Neural progenitor cell (in vitro differentiated cells): ENCODE data around the gene SLC5A8. TPM values are rescaled to one million over a fixed set of nuclear protein-coding genes. Genes with fewer than 3 reads are reported as not detected.

Experiments used
- DNase-seq: peaks from one replicate; pipeline ENCODE4 v3.0.0-alpha.2; 2016; ENCODE audit warnings: low spot score
- H2AFZ ChIP-seq: fragments of 200-600 bp; sonication (generic); replicated peaks from 2 replicates; pipeline ENCODE4 v1.6.1; 2016; ENCODE audit warnings: antibody characterized with exemption
- H3F3A ChIP-seq: fragments of 200-600 bp; sonication (generic); 2 replicates; pipeline ENCODE4 v1.6.1; 2016; ENCODE audit warnings: antibody characterized with exemption, low read depth
- H3K27ac ChIP-seq: fragments of 200-600 bp; sonication (generic); 2 replicates; pipeline ENCODE4 v1.5.1; 2016; ENCODE audit warnings: mild to moderate bottlenecking
- H3K27me3 ChIP-seq: fragments of 200-600 bp; sonication (generic); 2 replicates; pipeline ENCODE4 v1.6.1; 2016; ENCODE audit warnings: mild to moderate bottlenecking, moderate library complexity
- H3K36me3 ChIP-seq: fragments of 200-600 bp; sonication (generic); 2 replicates; pipeline ENCODE4 v1.5.1; 2016
- H3K4me1 ChIP-seq: fragments of 200-600 bp; sonication (generic); 2 replicates; pipeline ENCODE4 v1.6.1; 2016; ENCODE audit warnings: mixed run types
- H3K4me2 ChIP-seq: fragments of 200-600 bp; sonication (generic); 2 replicates; pipeline ENCODE4 v1.6.1; 2016
- H3K4me3 ChIP-seq: fragments of 200-600 bp; sonication (generic); 2 replicates; pipeline ENCODE4 v1.5.1; 2016
- H3K79me2 ChIP-seq: fragments of 200-600 bp; sonication (generic); 2 replicates; pipeline ENCODE4 v1.6.1; 2016; ENCODE audit warnings: low read depth
- H3K9ac ChIP-seq: fragments of 200-600 bp; sonication (generic); 2 replicates; pipeline ENCODE4 v1.6.1; 2016
- H3K9me3 ChIP-seq: fragments of 200-600 bp; sonication (generic); 2 replicates; pipeline ENCODE4 v1.5.1; 2016; ENCODE audit warnings: low read depth
- H4K20me1 ChIP-seq: fragments of 200-600 bp; sonication (generic); 2 replicates; pipeline ENCODE4 v1.6.1; 2016; ENCODE audit warnings: low read depth
- H3K27ac Mint-ChIP-seq: 3 replicates; pipeline ENCODE4 v1.8.0; 2021; ENCODE audit warnings: mixed read lengths
- H3K27me3 Mint-ChIP-seq: 2 replicates; pipeline ENCODE4 v1.8.0; 2022; ENCODE audit warnings: low read depth, mild to moderate bottlenecking, inconsistent platforms, moderate library complexity, mixed read lengths; ENCODE audit not compliant: insufficient read depth
- H3K36me3 Mint-ChIP-seq: 3 replicates; pipeline ENCODE4 v1.8.0; 2021; ENCODE audit warnings: mixed read lengths
- H3K4me1 Mint-ChIP-seq: 3 replicates; pipeline ENCODE4 v1.8.0; 2021; ENCODE audit warnings: mixed read lengths
- H3K4me3 Mint-ChIP-seq: 3 replicates; pipeline ENCODE4 v1.8.0; 2021; ENCODE audit warnings: mild to moderate bottlenecking, moderate library complexity, mixed read lengths
- H3K9me3 Mint-ChIP-seq: 3 replicates; pipeline ENCODE4 v1.8.0; 2020; ENCODE audit warnings: mixed read lengths
- EZH2 ChIP-seq: fragments of 200-600 bp; sonication (generic); IDR thresholded peaks from 2 replicates; pipeline ENCODE4 v1.6.1; 2017; ENCODE audit warnings: antibody characterized with exemption, mild to moderate bottlenecking, moderate library complexity
- EZH2phosphoT487 ChIP-seq: fragments of 200-600 bp; sonication (generic); IDR thresholded peaks from 2 replicates; pipeline ENCODE4 v1.6.1; 2017; ENCODE audit warnings: antibody characterized with exemption
- total RNA-seq: library from RNA; depleted of rRNA; stranded (reverse); fragments of >200 nt; gene quantifications from 2 replicates; pipeline ENCODE4 v1.2.3, GENCODE V29; 2015; ENCODE audit warnings: low replicate concordance
- TF ChIP-seq, protein P1 (sequence below): fragments of 200-600 bp; sonication (generic); IDR thresholded peaks from 2 replicates; pipeline ENCODE4 v1.5.1; 2017; ENCODE audit warnings: antibody characterized with exemption, mild to moderate bottlenecking

Gene SLC5A8
- total RNA-seq, 1 donor from 2014 or later, result not detected

DNA sequence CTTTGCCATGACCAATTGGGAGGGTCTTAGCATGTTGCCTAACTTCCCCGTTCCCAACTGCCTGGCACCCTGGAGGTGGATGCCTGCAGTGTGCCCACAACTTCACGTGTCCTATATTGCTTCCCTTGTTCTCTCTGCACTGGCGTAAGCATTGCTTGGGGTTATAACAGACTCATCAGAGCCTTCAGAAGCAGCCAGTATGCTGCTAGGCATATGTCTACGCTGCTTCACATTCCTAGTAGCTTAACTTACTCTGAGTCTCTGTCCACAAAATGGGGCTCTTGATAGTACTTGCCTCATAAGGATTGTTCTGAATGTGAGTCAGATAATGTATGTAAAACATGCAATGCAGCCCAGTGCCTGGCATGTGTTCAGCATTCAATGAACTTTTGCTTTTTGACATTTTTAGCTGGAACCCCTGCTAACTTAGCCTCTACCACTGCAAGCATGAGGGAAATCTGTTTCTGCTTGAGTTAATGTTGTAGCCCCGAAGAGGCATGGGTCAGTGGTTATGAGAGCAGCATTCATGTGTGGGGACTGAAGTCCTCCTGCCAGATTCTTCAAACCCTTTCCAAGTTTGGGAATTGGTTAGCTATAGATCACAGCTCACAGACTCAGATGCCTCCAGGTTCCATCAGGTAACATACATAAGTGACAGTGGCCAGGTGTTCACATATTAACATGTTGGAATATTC, 2.8 kb downstream of the SLC5A8 start:
- peaks cover 4% of the 10 kb centered on the region for H3K4me1 ChIP-seq
- peaks cover 2% of the 10 kb centered on the region for H3K27me3 Mint-ChIP-seq
- peaks cover 2% of the 10 kb centered on the region for H3K9me3 Mint-ChIP-seq
- no peaks in the 10 kb centered on the region for H4K20me1 ChIP-seq
- no peak overlapping the region for H2AFZ ChIP-seq
- H3K4me2 ChIP-seq, result no peak overlapping the region
- H3K4me3 Mint-ChIP-seq, result no peak overlapping the region
- H3K36me3 ChIP-seq, result no peaks in the 10 kb centered on the region
- H3K36me3 Mint-ChIP-seq, result no peaks in the 10 kb centered on the region
- H3K9ac ChIP-seq, result no peak overlapping the region
- H3K79me2 ChIP-seq, result no peaks in the 10 kb centered on the region
- no peak for TF ChIP-seq EZH2
- TF ChIP-seq EZH2phosphoT487, result no peak
- TF ChIP-seq, protein P1, sequence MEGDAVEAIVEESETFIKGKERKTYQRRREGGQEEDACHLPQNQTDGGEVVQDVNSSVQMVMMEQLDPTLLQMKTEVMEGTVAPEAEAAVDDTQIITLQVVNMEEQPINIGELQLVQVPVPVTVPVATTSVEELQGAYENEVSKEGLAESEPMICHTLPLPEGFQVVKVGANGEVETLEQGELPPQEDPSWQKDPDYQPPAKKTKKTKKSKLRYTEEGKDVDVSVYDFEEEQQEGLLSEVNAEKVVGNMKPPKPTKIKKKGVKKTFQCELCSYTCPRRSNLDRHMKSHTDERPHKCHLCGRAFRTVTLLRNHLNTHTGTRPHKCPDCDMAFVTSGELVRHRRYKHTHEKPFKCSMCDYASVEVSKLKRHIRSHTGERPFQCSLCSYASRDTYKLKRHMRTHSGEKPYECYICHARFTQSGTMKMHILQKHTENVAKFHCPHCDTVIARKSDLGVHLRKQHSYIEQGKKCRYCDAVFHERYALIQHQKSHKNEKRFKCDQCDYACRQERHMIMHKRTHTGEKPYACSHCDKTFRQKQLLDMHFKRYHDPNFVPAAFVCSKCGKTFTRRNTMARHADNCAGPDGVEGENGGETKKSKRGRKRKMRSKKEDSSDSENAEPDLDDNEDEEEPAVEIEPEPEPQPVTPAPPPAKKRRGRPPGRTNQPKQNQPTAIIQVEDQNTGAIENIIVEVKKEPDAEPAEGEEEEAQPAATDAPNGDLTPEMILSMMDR, result no peak
- H3F3A ChIP-seq, result no peaks in the 10 kb centered on the region
- no peak overlapping the region for H3K27ac ChIP-seq
- no peak overlapping the region for H3K4me3 ChIP-seq
- no peak for DNase-seq
- H3K9me3 ChIP-seq, result no peaks in the 10 kb centered on the region
- H3K27me3 ChIP-seq, result peaks cover 52% of the 10 kb centered on the region
- peaks cover 6% of the 10 kb centered on the region for H3K4me1 Mint-ChIP-seq
- no peak overlapping the region for H3K27ac Mint-ChIP-seq

DNA sequence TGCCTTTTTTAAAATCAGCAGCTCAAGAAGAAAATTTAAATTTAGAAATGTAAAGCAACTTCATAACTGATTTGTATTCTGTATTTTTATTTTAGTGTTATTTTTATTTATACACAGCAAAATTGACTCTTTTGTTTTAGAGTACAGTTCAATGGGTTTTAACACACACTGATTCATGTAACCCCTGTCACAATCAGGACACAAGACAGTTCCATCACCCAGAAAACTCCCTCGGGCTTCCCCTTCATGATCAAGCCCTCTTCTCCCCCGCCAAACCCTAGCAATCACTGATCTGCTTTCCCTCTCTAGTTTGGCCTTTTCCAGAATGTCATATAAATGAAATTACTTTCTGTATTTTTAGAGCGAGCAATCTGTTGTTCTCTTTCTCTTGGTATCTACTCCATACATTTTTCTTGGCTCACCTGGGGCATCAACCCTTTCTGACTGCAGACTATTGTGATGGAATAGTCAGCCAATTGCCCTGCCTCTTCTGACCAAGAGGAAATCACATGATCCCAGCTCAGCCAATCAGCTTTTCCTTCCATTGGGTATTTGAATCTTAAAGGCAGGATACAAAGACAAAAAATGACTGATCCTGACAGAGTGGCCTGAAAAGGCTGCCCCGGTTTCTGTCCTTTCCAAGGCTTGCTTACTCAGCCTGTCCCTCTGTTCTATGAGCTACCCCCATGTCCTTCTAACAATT, 5.3 kb downstream of the SLC5A8 start:
- no peaks in the 10 kb centered on the region for H3K36me3 ChIP-seq
- no peaks in the 10 kb centered on the region for H3K4me1 ChIP-seq
- H3K9me3 ChIP-seq, result no peaks in the 10 kb centered on the region
- H3K4me3 Mint-ChIP-seq, result no peak overlapping the region
- peaks cover 2% of the 10 kb centered on the region for H3K27me3 Mint-ChIP-seq
- no peaks in the 10 kb centered on the region for H4K20me1 ChIP-seq
- H3K27ac Mint-ChIP-seq, result no peak overlapping the region
- no peaks in the 10 kb centered on the region for H3F3A ChIP-seq
- H3K9ac ChIP-seq, result no peak overlapping the region
- no peaks in the 10 kb centered on the region for H3K36me3 Mint-ChIP-seq
- TF ChIP-seq EZH2phosphoT487 (no peak), EZH2 (no peak)
- TF ChIP-seq, protein P1, result no peak
- peak; percentile 5 for DNase-seq
- H2AFZ ChIP-seq, result no peak overlapping the region
- peaks cover 6% of the 10 kb centered on the region for H3K4me1 Mint-ChIP-seq
- H3K4me2 ChIP-seq, result no peak overlapping the region
- no peaks in the 10 kb centered on the region for H3K79me2 ChIP-seq
- H3K27me3 ChIP-seq, result peaks cover 27% of the 10 kb centered on the region
- peaks cover 2% of the 10 kb centered on the region for H3K9me3 Mint-ChIP-seq
- H3K27ac ChIP-seq, result no peak overlapping the region
- no peak overlapping the region for H3K4me3 ChIP-seq

DNA sequence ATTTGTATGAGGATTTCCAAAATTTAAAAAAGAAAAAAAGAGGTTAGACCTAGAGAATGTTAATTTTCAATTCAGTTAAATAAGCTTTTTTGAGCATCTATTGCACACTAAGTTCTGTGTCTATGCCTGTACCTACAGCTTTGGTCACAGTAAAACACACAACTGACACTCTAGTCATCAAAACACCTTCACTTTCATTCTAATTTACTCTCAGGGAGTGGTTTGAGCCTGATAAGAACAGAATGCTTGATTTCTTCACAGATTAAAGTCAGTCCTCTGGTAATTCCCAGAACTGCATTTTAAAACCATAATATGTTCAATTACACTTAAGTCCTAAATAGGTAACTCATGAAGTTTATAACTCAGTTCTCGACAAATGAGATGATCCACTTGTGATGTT, 9.2 kb downstream of the SLC5A8 start:
- H2AFZ ChIP-seq, result no peak overlapping the region
- H3K4me1 ChIP-seq, result no peaks in the 10 kb centered on the region
- no peak overlapping the region for H3K9ac ChIP-seq
- no peaks in the 10 kb centered on the region for H4K20me1 ChIP-seq
- no peaks in the 10 kb centered on the region for H3K4me1 Mint-ChIP-seq
- no peak overlapping the region for H3K27ac Mint-ChIP-seq
- no peaks in the 10 kb centered on the region for H3K27me3 ChIP-seq
- no peak overlapping the region for H3K4me3 Mint-ChIP-seq
- H3K4me3 ChIP-seq, result no peak overlapping the region
- no peaks in the 10 kb centered on the region for H3K79me2 ChIP-seq
- no peaks in the 10 kb centered on the region for H3K27me3 Mint-ChIP-seq
- TF ChIP-seq EZH2phosphoT487, result no peak
- no peaks in the 10 kb centered on the region for H3K9me3 Mint-ChIP-seq
- no peaks in the 10 kb centered on the region for H3K9me3 ChIP-seq
- DNase-seq, result no peak
- H3K36me3 Mint-ChIP-seq, result no peaks in the 10 kb centered on the region
- no peaks in the 10 kb centered on the region for H3K36me3 ChIP-seq
- H3K27ac ChIP-seq, result no peak overlapping the region
- H3F3A ChIP-seq, result no peaks in the 10 kb centered on the region
- H3K4me2 ChIP-seq, result no peak overlapping the region

DNA sequence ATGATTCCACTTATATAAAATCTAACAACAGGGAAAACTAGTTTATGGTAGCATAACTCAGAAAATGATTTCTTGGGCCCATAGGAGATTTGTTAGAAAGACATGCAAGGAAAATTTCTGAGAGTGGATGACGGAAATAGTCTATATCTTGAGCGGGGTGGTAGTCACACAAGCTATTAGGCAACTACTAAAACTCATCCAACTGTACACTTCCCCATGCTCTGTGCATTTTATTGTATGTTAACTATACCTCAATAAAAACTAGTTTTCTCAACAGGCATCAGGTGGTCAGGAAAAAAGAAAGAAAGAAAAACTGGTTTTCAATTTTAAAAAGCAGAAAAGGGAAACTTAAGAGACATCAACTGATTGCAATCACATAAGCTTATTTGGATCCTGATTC, 9.9 kb downstream of the SLC5A8 start:
- Mint-ChIP-seq H3K36me3 (no peaks in the 10 kb centered on the region), H3K4me3 (no peak overlapping the region), H3K4me1 (no peaks in the 10 kb centered on the region), H3K27ac (no peak overlapping the region), H3K9me3 (no peaks in the 10 kb centered on the region), H3K27me3 (no peaks in the 10 kb centered on the region)
- no peak for DNase-seq
- Histone ChIP-seq H3K4me3 (no peak overlapping the region), H2AFZ (no peak overlapping the region), H3K9me3 (no peaks in the 10 kb centered on the region), H3K36me3 (no peaks in the 10 kb centered on the region), H3K79me2 (no peaks in the 10 kb centered on the region), H3K27ac (no peak overlapping the region), H3K9ac (no peak overlapping the region), H3F3A (no peaks in the 10 kb centered on the region), H3K4me1 (no peaks in the 10 kb centered on the region), H3K4me2 (no peak overlapping the region), H3K27me3 (no peaks in the 10 kb centered on the region), H4K20me1 (no peaks in the 10 kb centered on the region)
- TF ChIP-seq, protein P1, result no peak
- TF ChIP-seq EZH2, result no peak
- no peak for TF ChIP-seq EZH2phosphoT487
